Psoas muscle (tissue), 8 donors: ENCODE data around the gene GABBR2. TPM values are rescaled to one million over a fixed set of nuclear protein-coding genes. Genes with fewer than 3 reads are reported as not detected.

Source experiments
- ATAC-seq, 4 donors: fragments of 200-7000 bp; cut with Tn5 transposase; one replicate each; pipeline ENCODE4 v1.9.1; 2020; ENCODE audit warnings: moderate library complexity in 3 of 4, mild to moderate bottlenecking in 2 of 4
- DNase-seq, 2 donors: peaks; one replicate each; pipeline ENCODE4 v3.0.0-alpha.2; 2020
- H3K27ac ChIP-seq: fragments of 200-600 bp; one replicate; pipeline ENCODE4 v1.8.0; 2022
- H3K27me3 ChIP-seq, 3 donors: fragments of 200-600 bp in 1 of 3; one replicate each; pipeline versions ENCODE4 v1.6.1 to v1.8.0; 2013 to 2022; ENCODE audit warnings: low read length in 2 of 3, mild to moderate bottlenecking in 2 of 3, moderate library complexity in 1 of 3; ENCODE audit not compliant: insufficient read depth in 3 of 3
- H3K36me3 ChIP-seq, 2 donors: fragments of 200-600 bp in 1 of 2; one replicate each; pipeline versions ENCODE4 v1.6.1 to v1.8.0; 2013 to 2022; ENCODE audit warnings: low read depth in 1 of 2, mild to moderate bottlenecking in 1 of 2, moderate library complexity in 1 of 2; ENCODE audit not compliant: insufficient read depth in 1 of 2
- H3K4me1 ChIP-seq: fragments of 200-600 bp; one replicate; pipeline ENCODE4 v1.8.0; 2022
- H3K4me3 ChIP-seq: fragments of 200-600 bp; one replicate; pipeline ENCODE4 v1.8.0; 2022; ENCODE audit warnings: mild to moderate bottlenecking
- H3K9me3 ChIP-seq: fragments of 200-600 bp; one replicate; pipeline ENCODE4 v1.8.0; 2022
- CTCF ChIP-seq: fragments of 200-600 bp; IDR thresholded peaks from one replicate; pipeline ENCODE4 v1.8.0; 2022; ENCODE audit warnings: antibody characterized with exemption
- WGBS, 3 donors: extraction: QIAGEN DNeasy Blood & Tissue Kit; methylation state at CpG; one replicate each; pipeline versions ENCODE4 v1.1.6 to v1.1.7; 2013; 5-methylcytosine and 5-hydroxymethylcytosine counted together
- intact Hi-C, 2 donors: fragments of 100-400 bp; cut with DNase I; formaldehyde crosslinking; loops; one replicate each; pipeline versions ENCODE4 v1.11.0 to v1.14.2; 2022
- polyA plus RNA-seq, 3 donors: library from polyadenylated mRNA; stranded (reverse); fragments of 200-250 nt; gene quantifications; one replicate each; pipeline ENCODE4 v1.2.3, GENCODE V29; 2013
- total RNA-seq, 4 donors: library from RNA; stranded (reverse); fragmentation: NEBNext Ultra II Directional in 2 of 4; extraction: Animal tissue kit (Norgen Biotek cat#: 25700) in 2 of 4; gene quantifications; one replicate each; pipeline versions ENCODE4 v1.2.1 to v1.2.4, GENCODE V29; 2021 to 2023
- donor health status: healthy with polysubstance abuse.
- donor health status: DM: no; HTN: no; CAD: no; lungs with moderate emphysema.
- donor health status: Bipolar disorder and iron deficiency.
- donor health status: healthy.
- donor health status: DM: yes; HTN: yes; CAD: no.
- donor health status: DM: no; HTN: no; CAD: no.
- donor health status: DM: no; HTN: no; CAD: no.
- donor health status: DM: yes; HTN: yes; CAD: no.

The GABBR2 gene
- total and polyA plus RNA-seq, 7 donors = 0.08 to 0.66 (median 0.38) TPM

GRCh38 chr9:98419260-98419603, 289.5 kb downstream of the GABBR2 start:
- 60 to 76% (median 63%) methylated on average over 5 of the region's 5 CpGs for WGBS, 3 donors
- intact Hi-C loops = no loop called here
- TF ChIP-seq CTCF = no peak
- no peak for ATAC-seq
- H3K4me3 ChIP-seq = no peak overlapping the region
- H3K4me1 ChIP-seq = no peaks in the 10 kb centered on the region
- H3K27ac ChIP-seq = no peak overlapping the region
- no peaks in the 10 kb centered on the region for H3K36me3 ChIP-seq
- DNase-seq = no peak
- no peaks in the 10 kb centered on the region for H3K9me3 ChIP-seq
- H3K27me3 ChIP-seq = peaks cover 0 to 5% (median 0%) of the 10 kb centered on the region in 3 donors

GRCh38 chr9:98418578-98419259, 290.0 kb downstream of the GABBR2 start:
- Histone ChIP-seq H3K4me1 (no peaks in the 10 kb centered on the region), H3K4me3 (no peak overlapping the region), H3K27ac (no peak overlapping the region), H3K9me3 (no peaks in the 10 kb centered on the region), H3K27me3 (peaks cover 0 to 5% (median 0%) of the 10 kb centered on the region in 3 donors), H3K36me3 (no peaks in the 10 kb centered on the region)
- ATAC-seq (no peak), DNase-seq (no peak)
- TF ChIP-seq CTCF = no peak
- WGBS, 3 donors = 66 to 71% (median 71%) methylated on average over 8 of the region's 8 CpGs
- intact Hi-C loops = no loop called here

- intact Hi-C loops = no loop called here
- no peak overlapping the region for H3K27ac ChIP-seq
- WGBS, 3 donors = 67 to 70% (median 68%) methylated on average over 10 of the region's 10 CpGs
- H3K36me3 ChIP-seq = no peaks in the 10 kb centered on the region
- no peak overlapping the region for H3K4me3 ChIP-seq
- DNase-seq = no peak
- peaks cover 0 to 5% (median 0%) of the 10 kb centered on the region in 3 donors for H3K27me3 ChIP-seq
- no peak for TF ChIP-seq CTCF
- H3K4me1 ChIP-seq = no peaks in the 10 kb centered on the region
- ATAC-seq = no peak
- no peaks in the 10 kb centered on the region for H3K9me3 ChIP-seq
Observed at GRCh38 chr9:98416294-98417248, 292.2 kb downstream of the GABBR2 start.

GRCh38 chr9:98415782-98416181, 293.0 kb downstream of the GABBR2 start:
- Histone ChIP-seq H3K27ac (no peak overlapping the region), H3K4me3 (no peak overlapping the region), H3K36me3 (no peaks in the 10 kb centered on the region), H3K27me3 (peaks cover 0 to 5% (median 0%) of the 10 kb centered on the region in 3 donors), H3K9me3 (no peaks in the 10 kb centered on the region), H3K4me1 (no peaks in the 10 kb centered on the region)
- DNase-seq = no peak
- WGBS, 3 donors = 55 to 71% (median 66%) methylated on average over 4 of the region's 4 CpGs
- intact Hi-C loops = no loop called here
- no peak for TF ChIP-seq CTCF
- no peak for ATAC-seq
